Measurements from ENCODE around the gene RAB44. TPM values are rescaled to one million over a fixed set of nuclear protein-coding genes. Genes with fewer than 3 reads are reported as not detected.
A peak's percentile ranks its signal among the peaks of the same experiment; 100 is the strongest.
"Not testable (repeated sequence)": the region's sequence is repeated elsewhere in the genome, so short reads cannot be mapped to it uniquely, and the experiment has no call there.

Gene RAB44
- total RNA-seq, 2 donors from 2014 or later = 0.05 to 0.12 TPM

DNA sequence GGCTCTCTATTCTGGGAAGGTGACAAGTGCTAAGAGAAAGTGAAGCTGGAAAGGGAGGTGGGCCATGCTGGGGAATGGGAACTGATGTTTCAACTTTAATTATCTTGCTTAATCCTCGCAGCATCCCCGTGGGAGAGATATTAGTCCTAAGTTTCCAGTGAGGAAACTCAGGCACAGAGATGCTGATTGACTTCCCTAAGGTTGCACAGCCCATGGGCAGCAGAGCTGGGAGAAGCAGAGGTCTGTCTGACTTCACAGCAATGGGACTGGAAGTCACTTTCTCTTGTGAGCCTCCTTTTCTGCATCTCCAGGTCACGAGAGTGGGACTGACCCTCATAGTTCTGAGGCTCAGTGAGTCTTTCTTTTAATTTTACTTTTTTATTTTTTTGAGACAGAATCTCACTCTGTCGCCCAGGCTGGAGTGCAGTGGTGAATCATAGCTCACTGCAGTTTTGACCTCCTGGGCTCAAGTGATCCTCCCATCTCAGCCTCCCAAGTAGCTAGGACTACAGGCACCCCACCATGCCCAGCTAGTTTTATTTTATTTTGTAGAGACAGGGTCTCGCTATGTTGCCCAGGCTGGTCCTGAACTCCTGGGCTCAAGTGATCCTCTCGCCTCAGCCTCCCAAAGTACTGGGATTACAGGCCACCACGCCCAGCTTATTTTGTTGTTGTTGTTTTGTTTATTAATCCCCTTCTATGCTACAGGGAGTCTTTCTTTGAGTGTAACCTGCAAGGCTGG lies 2.6 kb downstream of the RAB44 start:
- ATAC-seq (no peak), DNase-seq (no peak)
- intact Hi-C loops (cut with DNase I) = no loop called here

GRCh38 chr6:36700831-36701230 lies 3.2 kb downstream of the RAB44 start:
- ATAC-seq = no peak
- intact Hi-C loops (cut with DNase I) = no loop called here
- no peak for DNase-seq

DNA sequence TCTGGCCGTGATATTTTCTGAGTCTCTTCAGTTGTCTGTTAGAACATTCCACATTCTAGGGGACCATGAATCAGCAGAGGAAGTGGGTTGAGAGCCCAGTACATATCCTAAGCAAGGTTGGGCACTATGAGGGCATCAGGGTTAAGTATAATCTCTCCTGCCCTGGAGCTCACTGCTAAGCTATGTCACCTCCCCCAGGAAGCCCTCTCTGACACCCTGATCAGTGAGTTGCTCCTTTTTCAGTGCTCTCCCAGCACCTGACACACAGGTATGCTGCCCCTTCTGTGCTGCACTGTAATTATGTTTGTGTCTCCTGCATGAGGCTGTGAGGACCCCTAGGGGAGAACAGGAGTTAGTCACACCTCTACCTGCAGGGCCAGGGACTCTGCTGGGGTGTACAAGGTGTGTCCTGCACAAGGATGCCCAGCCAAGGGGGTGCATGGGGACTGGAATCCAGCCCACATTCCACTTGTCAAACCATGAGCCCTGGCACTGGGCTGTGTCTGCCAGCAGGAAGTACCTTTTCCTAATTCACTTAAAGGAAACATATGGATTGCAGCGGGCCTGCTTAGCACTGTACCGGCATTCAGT lies 3.9 kb downstream of the RAB44 start:
- ATAC-seq (peak in 1 of 2 donors; percentile 17), DNase-seq (no peak)
- intact Hi-C loops (cut with DNase I) = no loop called here

DNA sequence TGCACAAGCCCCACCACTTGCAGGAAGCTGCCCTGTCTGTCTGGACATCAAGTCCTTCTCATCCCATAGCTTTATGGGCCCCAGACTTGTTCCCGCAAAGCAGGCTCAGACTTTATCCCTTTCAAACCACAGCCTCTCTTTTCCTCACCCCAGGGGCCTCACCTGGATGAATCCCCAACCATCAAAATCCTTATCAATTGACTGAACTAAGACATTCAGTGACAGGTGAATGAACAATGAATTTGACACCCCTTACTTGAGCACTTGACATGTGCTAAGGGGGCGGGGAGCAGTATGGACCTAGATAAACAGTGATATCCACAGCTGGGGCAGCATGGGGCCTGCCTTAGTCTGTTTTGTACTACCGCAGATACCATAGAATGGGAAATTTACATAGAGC lies 5.0 kb downstream of the RAB44 start:
- intact Hi-C loops (cut with DNase I) = no loop called here
- ATAC-seq = no peak
- DNase-seq = no peak

- no peak for DNase-seq
Measured at GRCh38 chr6:36703081-36703606, 5.5 kb downstream of the RAB44 start.

GRCh38 chr6:36703982-36704381 lies 6.4 kb downstream of the RAB44 start:
- intact Hi-C loops (cut with DNase I) = no loop called here
- ATAC-seq (no peak), DNase-seq (no peak)

More at GRCh38 chr6:36703081-36703606, 5.5 kb downstream of the RAB44 start:
- intact Hi-C loops (cut with DNase I) = no loop called here
- no peak for ATAC-seq

DNA sequence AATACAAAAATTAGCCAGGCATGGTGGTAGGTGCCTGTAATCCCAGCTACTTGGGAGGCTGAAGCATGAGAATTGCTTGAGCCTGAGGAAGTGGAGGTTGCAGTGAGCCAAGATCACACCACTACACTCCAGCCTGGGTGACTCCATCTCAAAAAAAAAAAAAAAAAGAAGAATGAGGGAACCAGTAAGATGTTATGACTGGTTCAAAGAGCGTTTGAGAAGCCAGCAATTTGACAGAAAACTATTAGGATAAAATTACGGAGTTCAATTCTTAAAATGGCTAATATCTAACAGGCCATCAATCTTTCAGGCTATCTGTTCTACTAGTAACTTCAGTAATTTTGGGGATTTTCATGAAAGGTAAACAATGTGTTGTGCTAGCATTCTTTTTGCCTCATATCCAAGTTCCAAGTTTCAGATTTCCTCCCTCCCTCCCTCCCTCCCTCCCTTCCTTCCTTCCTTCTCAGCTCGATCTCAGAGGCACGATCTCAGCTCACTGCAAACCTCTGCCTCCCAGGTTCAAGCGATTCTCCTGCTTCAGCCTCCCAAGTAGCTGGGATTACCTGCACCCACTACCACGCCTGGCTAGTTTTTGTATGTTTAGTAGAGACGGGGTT lies 7.4 kb downstream of the RAB44 start:
- DNase-seq; ATAC-seq; intact Hi-C loops (cut with DNase I): not testable (repeated sequence)

DNA sequence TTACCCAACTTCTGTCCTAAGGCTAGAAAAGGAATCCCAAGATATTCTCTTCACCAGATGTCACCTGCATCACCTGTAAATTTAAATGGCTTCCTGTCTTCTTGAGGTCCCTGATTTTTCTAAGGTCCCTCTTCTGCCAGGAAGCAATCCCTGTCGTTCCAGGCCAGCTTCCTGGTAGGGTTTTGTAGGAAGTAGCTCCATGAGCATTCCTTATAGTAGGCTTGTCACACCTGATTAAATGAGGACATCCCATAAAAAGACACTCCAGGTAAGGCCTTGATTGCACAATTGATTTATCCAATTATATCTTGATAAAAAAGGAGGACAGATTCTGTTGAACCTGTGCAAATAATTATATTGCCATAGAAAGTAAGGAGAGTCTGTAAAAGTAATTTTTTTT lies 8.7 kb downstream of the RAB44 start:
- no peak for ATAC-seq
- intact Hi-C loops (cut with DNase I) = no loop called here
- no peak for DNase-seq

- ATAC-seq (no peak), DNase-seq (no peak)
- intact Hi-C loops (cut with DNase I) = no loop called here
Measured at GRCh38 chr6:36712816-36713215, 15.2 kb downstream of the RAB44 start.

DNA sequence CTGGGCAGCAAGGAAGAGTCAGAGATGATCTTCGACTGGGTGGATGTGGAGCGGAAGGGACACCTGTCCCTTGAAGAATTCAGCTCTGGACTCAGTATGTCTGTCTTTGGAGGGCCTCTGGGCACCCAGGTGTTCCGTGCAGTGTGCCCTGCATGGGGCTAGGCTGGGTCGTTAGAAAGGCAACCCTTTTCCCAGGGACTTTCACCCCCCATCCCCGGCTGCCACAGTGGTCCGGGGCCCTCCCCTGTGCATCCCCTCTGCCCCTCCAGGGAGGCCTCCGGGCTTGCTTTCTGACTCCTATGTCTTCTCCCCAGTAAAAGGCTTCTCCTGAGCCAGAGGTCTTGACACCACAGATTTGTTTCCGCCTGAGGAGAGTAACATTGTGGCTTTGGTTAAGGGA lies 16.2 kb downstream of the RAB44 start:
- DNase-seq (no peak), ATAC-seq (no peak)
- intact Hi-C loops (cut with DNase I) = no loop called here

GRCh38 chr6:36714511-36714910 lies 16.9 kb downstream of the RAB44 start:
- intact Hi-C loops (cut with DNase I) = no loop called here
- DNase-seq = no peak

GRCh38 chr6:36715469-36715868 lies 17.8 kb downstream of the RAB44 start:
- intact Hi-C loops (cut with DNase I) = no loop called here
- DNase-seq = no peak
- no peak for ATAC-seq

More at GRCh38 chr6:36714511-36714910, 16.9 kb downstream of the RAB44 start:
- no peak for ATAC-seq

- intact Hi-C loops (cut with DNase I) = no loop called here
- ATAC-seq (no peak), DNase-seq (no peak)
Measured at GRCh38 chr6:36716476-36717093, 19.0 kb downstream of the RAB44 start.

DNA sequence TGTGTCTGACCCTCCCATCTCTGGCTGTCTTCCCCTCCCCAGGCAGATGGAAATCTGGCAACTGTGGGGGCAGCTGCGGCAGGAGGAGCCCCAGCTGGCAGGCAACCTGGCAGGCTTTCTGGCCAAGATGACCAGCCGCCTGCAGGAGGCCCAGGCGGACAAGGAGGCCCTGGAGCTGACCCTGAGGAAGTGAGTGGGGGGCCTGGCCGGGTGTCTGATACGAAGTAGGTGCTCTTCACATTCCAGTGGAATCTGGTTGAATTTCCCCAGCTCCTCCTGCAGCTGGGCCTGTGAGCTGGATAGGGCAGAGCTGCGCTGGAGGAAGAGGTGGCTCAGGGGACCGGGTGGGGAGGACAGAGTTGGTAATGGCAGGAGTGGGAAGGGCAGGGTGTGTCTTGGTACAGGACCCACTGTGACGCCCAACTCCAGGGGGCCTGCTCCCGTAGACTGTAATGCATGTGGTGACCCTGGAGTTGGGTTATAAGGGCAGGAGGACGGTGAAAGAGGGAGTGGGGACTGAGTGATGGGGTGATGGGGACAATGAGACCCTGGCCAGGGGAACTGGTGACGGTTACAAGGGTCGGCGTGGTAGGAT lies 19.7 kb downstream of the RAB44 start:
- ATAC-seq (no peak), DNase-seq (no peak)
- intact Hi-C loops (cut with DNase I) = no loop called here

DNA sequence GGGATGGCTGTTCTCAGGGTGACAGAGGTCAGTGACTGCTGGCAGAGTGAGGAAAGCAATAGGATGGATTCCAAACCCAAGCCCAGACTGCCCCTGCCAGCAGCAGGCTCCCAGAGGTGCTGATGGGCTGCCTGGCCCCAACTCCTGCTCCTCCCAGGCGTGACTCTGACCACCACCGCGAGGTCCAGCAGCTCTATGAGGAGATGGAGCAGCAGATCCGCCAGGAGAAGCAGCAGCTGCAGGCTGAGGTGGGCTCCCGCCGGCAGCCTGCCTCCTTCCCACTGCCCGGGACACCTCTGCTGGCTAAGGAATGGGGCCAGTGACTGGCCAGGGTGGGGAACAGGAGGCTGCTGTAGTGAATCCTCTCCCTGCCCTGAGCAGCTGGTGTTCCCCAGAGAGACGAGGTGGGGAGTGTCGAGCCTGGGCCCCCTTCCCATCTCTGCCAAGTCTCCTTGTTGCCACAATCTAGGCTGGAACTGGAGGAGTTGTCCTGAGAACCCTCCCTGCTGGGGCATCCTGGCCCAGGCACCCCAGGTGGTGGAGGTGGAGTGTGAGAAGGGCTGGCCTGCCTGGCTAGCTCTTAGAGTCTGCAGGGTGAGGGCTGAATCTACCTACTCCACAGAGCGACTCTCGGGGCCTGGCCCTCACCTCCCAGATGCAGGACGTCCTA lies 20.4 kb downstream of the RAB44 start:
- no peak for DNase-seq
- no peak for ATAC-seq
- intact Hi-C loops (cut with DNase I) = no loop called here

GRCh38 chr6:36718560-36718959 lies 20.9 kb downstream of the RAB44 start:
- ATAC-seq (no peak), DNase-seq (no peak)
- intact Hi-C loops (cut with DNase I) = no loop called here

DNA sequence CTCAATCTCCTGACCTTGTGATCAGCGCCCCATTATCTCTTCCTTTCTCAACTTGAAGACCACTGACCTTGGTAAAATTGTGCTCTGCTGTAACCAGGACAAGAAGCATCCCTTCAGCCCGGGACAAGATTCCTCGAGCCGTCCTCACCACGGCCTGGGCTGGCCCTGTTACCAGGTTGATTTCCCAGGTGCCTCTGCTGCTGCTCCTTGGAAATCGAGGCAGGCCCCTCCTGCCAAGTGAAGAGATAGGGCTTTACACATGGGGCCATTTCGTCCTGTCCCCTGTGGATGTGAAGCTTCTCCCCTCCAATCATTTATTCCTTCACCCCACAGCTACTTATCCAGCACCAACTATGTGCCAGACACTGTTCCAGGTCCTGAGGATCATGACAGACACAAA lies 21.5 kb downstream of the RAB44 start:
- no peak for ATAC-seq
- intact Hi-C loops (cut with DNase I) = no loop called here
- DNase-seq = no peak

DNA sequence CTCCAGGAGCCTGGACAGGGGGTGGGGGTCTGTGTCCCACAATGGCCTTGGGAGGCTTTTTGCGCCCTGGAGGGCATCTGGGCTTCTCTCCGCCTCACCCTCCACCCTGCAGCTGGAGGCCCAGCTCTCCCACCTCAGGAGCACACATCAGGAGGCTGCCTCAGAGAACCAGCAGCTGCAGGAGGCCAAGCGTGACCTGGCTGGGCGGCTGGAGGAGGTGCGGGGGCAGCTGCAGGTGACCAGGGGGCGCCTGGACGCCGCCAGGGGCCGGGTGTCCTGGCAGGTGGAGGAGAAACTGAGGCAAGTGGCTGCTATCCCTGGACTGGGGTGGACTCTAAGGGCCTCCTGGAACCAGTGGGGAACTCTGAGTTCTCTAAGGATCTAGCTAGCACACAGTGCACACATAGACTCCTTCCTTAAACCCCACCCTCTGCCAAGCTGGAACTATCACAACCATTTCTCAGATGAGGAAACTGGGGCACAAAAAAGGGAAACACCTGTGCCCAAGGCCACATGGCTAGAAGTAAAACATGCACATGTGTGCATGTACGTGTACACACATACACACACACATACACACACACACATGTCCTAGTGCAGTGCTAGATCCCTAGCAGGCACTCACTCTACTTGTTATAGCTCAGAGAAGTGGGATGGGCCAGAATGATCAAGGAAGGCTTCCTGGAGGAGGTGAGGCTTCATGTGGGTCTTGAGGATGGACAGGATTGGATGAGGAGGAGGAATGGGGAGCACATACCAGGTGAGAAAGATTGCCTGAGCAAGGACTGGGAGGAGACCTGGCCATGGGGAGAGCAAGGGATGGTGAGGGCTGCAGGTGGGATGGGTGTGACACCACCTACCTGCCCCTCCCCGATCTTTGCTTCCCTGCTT lies 22.9 kb downstream of the RAB44 start:
- ATAC-seq (no peak), DNase-seq (no peak)
- intact Hi-C loops (cut with DNase I) = loop anchor here in 1 of 2 donors (5.0 kb wide), 2 partner anchors 33 to 98 kb away; no protein-coding TSS in a partner anchor
